Activated naive CD4-positive, alpha-beta T cell treated with anti-CD3 and anti-CD28 coated beads for 36 hours (primary cell): ENCODE results near the gene KRTAP2-2. TPM values are rescaled to one million over a fixed set of nuclear protein-coding genes. Genes with fewer than 3 reads are reported as not detected.
"Not testable (repeated sequence)": the region's sequence is repeated elsewhere in the genome, so short reads cannot be mapped to it uniquely, and the experiment has no call there.

ENCODE experiments used
- CTCF ChIA-PET: fragments of 350-600 bp; sonication (Branson Sonifier 250); formaldehyde crosslinking; loops from one replicate; lab custom pipeline; 2021; ENCODE audit warnings: antibody characterized with exemption; lab: Charles Lee
- DNase-seq: peaks from one replicate; pipeline ENCODE4 v3.0.0-alpha.2; 2020
- H3K27ac Mint-ChIP-seq: one replicate; pipeline ENCODE4 v1.8.0; 2021; ENCODE audit warnings: mild to moderate bottlenecking, mixed read lengths
- H3K27me3 Mint-ChIP-seq: one replicate; pipeline ENCODE4 v1.8.0; 2021; ENCODE audit warnings: low read depth, mixed read lengths
- H3K36me3 Mint-ChIP-seq: one replicate; pipeline ENCODE4 v1.8.0; 2021; ENCODE audit warnings: low read depth, mixed read lengths
- H3K4me1 Mint-ChIP-seq: one replicate; pipeline ENCODE4 v1.8.0; 2021; ENCODE audit warnings: low read depth, mixed read lengths
- H3K4me3 Mint-ChIP-seq: one replicate; pipeline ENCODE4 v1.8.0; 2021; ENCODE audit warnings: mild to moderate bottlenecking, moderate library complexity, mixed read lengths
- H3K9me3 Mint-ChIP-seq: one replicate; pipeline ENCODE4 v1.8.0; 2021; ENCODE audit warnings: mixed read lengths
- intact Hi-C: fragments of 100-400 bp; cut with micrococcal nuclease; formaldehyde crosslinking; loops from one replicate; pipeline ENCODE4 v1.15.1; 2023
- total RNA-seq, 2 experiments: library from RNA; stranded (reverse); gene quantifications; one replicate each; pipeline ENCODE4 v1.2.3, GENCODE V29; 2021

The KRTAP2-2 gene
- total RNA-seq: not detected

GRCh38 chr17:41055130-41055529, at the start of gene KRTAP2-2:
TSS of gene KRTAP2-2 (minus strand) at chr17:41055230. CDS start at chr17:41055211, 19 bp downstream.
- H3K27ac Mint-ChIP-seq, CTCF ChIA-PET, DNase-seq, H3K4me3 Mint-ChIP-seq, H3K9me3 Mint-ChIP-seq, H3K4me1 Mint-ChIP-seq, H3K36me3 Mint-ChIP-seq, intact Hi-C loops: not testable (repeated sequence)
- peaks cover 21% of the 10 kb centered on the region for H3K27me3 Mint-ChIP-seq

- intact Hi-C loops, DNase-seq, H3K36me3 Mint-ChIP-seq, H3K4me3 Mint-ChIP-seq, H3K27ac Mint-ChIP-seq, H3K9me3 Mint-ChIP-seq, H3K27me3 Mint-ChIP-seq: not testable (repeated sequence)
- CTCF ChIA-PET: interaction anchor here (0.8 to 1.1 kb wide), 2 partner anchors 218 to 224 kb away, joined by 3 read pairs; no protein-coding TSS in a partner anchor
- peaks cover 16% of the 10 kb centered on the region for H3K4me1 Mint-ChIP-seq
Observed at GRCh38 chr17:41104386-41105038, 49.5 kb upstream of the KRTAP2-2 start.

GRCh38 chr17:41103896-41104295, 48.9 kb upstream of the KRTAP2-2 start:
- Mint-ChIP-seq H3K27ac (no peak overlapping the region), H3K36me3 (no peaks in the 10 kb centered on the region), H3K4me3 (no peak overlapping the region), H3K4me1 (peaks cover 16% of the 10 kb centered on the region), H3K27me3 (no peaks in the 10 kb centered on the region), H3K9me3 (no peaks in the 10 kb centered on the region)
- intact Hi-C loops: no loop called here
- CTCF ChIA-PET: interaction anchor here (0.8 to 1.1 kb wide), 2 partner anchors 219 to 225 kb away, joined by 3 read pairs; no protein-coding TSS in a partner anchor
- no peak for DNase-seq

GRCh38 chr17:41101586-41102259, 46.7 kb upstream of the KRTAP2-2 start, which contains the start of gene KRTAP4-16:
TSS of gene KRTAP4-16 (minus strand) at chr17:41102209. CDS start at chr17:41102209, 0 bp downstream.
- DNase-seq: no peak
- Mint-ChIP-seq H3K27ac (no peak within 1 kb of the TSS), H3K9me3 (no peaks in the 10 kb centered on the region), H3K4me3 (no peak within 1 kb of the TSS), H3K27me3 (peaks cover 5% of the 10 kb centered on the region), H3K36me3 (no peaks in the 10 kb centered on the region), H3K4me1 (peaks cover 8% of the 10 kb centered on the region)
- CTCF ChIA-PET: interaction anchor here (0.6 kb wide), 1 partner anchor 209 kb away, joined by 3 read pairs; no protein-coding TSS in a partner anchor
- intact Hi-C loops: no loop called here

- H3K4me3 Mint-ChIP-seq, H3K27me3 Mint-ChIP-seq, CTCF ChIA-PET, DNase-seq, H3K36me3 Mint-ChIP-seq, H3K27ac Mint-ChIP-seq, H3K4me1 Mint-ChIP-seq, intact Hi-C loops, H3K9me3 Mint-ChIP-seq: not testable (repeated sequence)
Observed at GRCh38 chr17:41099682-41100480, 44.9 kb upstream of the KRTAP2-2 start.

GRCh38 chr17:41098481-41098880, 43.5 kb upstream of the KRTAP2-2 start:
- Mint-ChIP-seq H3K27ac (no peak overlapping the region), H3K4me3 (no peak overlapping the region), H3K9me3 (no peaks in the 10 kb centered on the region), H3K4me1 (peaks cover 8% of the 10 kb centered on the region), H3K36me3 (no peaks in the 10 kb centered on the region), H3K27me3 (peaks cover 5% of the 10 kb centered on the region)
- CTCF ChIA-PET: no interaction called here
- DNase-seq: no peak
- intact Hi-C loops: no loop called here

GRCh38 chr17:41098042-41098441, 43.0 kb upstream of the KRTAP2-2 start, which contains the start of gene KRTAP4-8:
TSS of gene KRTAP4-8 (minus strand) at chr17:41098142. CDS start at chr17:41098084, 58 bp downstream.
- no peak within 1 kb of the TSS for H3K27ac Mint-ChIP-seq
- no peak within 1 kb of the TSS for H3K4me3 Mint-ChIP-seq
- peaks cover 5% of the 10 kb centered on the region for H3K27me3 Mint-ChIP-seq
- H3K36me3 Mint-ChIP-seq: no peaks in the 10 kb centered on the region
- intact Hi-C loops: no loop called here
- H3K9me3 Mint-ChIP-seq: peaks cover 1% of the 10 kb centered on the region
- no peak for DNase-seq
- H3K4me1 Mint-ChIP-seq: peaks cover 8% of the 10 kb centered on the region
- CTCF ChIA-PET: no interaction called here

- Mint-ChIP-seq H3K27me3 (peaks cover 5% of the 10 kb centered on the region), H3K27ac (no peak overlapping the region), H3K4me1 (peaks cover 8% of the 10 kb centered on the region), H3K9me3 (peaks cover 3% of the 10 kb centered on the region), H3K36me3 (no peaks in the 10 kb centered on the region), H3K4me3 (no peak overlapping the region)
- intact Hi-C loops: no loop called here
- CTCF ChIA-PET: no interaction called here
- no peak for DNase-seq
Observed at GRCh38 chr17:41096055-41096454, 41.0 kb upstream of the KRTAP2-2 start.

- intact Hi-C loops, H3K36me3 Mint-ChIP-seq, H3K4me3 Mint-ChIP-seq, H3K9me3 Mint-ChIP-seq, H3K27me3 Mint-ChIP-seq, H3K27ac Mint-ChIP-seq, H3K4me1 Mint-ChIP-seq, CTCF ChIA-PET, DNase-seq: not testable (repeated sequence)
Observed at GRCh38 chr17:41088760-41089352, 33.8 kb upstream of the KRTAP2-2 start.

- CTCF ChIA-PET, intact Hi-C loops, H3K27ac Mint-ChIP-seq, DNase-seq, H3K4me1 Mint-ChIP-seq, H3K36me3 Mint-ChIP-seq, H3K4me3 Mint-ChIP-seq, H3K27me3 Mint-ChIP-seq, H3K9me3 Mint-ChIP-seq: not testable (repeated sequence)
Observed at GRCh38 chr17:41084100-41084856, 29.2 kb upstream of the KRTAP2-2 start, which contains the start of gene KRTAP4-7. TSS of gene KRTAP4-7 (plus strand) at chr17:41084150. CDS start at chr17:41084207, 57 bp downstream.

GRCh38 chr17:41083427-41083826, 28.4 kb upstream of the KRTAP2-2 start:
- DNase-seq, H3K4me1 Mint-ChIP-seq, H3K27me3 Mint-ChIP-seq, H3K9me3 Mint-ChIP-seq, intact Hi-C loops, H3K36me3 Mint-ChIP-seq, H3K27ac Mint-ChIP-seq, CTCF ChIA-PET, H3K4me3 Mint-ChIP-seq: not testable (repeated sequence)
